Measurements from ENCODE around the gene GRIN1.

Gene GRIN1

DNA sequence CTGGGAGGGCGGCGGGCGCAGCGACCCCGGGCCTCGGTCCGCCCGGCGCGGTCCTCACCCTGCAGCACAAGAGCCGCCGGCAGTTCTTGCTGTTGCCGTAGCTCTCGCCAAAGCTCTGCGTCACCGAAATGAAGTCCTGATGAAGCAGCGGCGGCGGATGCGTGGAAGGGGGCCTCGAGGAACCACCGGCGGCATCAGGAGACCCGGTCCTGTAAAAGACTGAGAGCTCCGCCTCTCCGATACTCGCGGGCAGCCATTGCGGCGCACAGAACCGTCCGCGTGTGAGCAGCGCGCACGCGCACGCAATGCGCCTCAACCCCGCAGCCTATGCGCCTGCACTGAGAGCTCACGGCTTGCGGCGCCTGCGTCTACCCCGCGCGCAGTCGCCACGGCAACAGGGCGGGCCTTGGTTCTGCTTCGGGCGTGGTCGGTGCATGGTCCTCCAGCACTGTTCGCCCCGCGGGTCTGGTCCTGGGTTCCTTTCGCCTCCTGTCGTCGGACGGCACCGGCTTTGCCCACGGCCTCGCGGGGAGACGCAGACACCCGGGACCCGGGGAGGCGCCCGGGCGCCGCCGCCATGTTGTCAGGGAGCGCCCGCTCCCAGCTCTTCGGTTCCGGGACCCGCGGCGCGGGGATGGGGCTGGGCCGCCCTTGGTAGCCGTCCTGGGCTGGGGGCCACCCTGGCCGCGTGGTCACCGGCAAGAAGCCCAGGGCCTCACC is 9.3 kb upstream of the GRIN1 start (continued):
- TF ChIP-seq, protein P1, sequence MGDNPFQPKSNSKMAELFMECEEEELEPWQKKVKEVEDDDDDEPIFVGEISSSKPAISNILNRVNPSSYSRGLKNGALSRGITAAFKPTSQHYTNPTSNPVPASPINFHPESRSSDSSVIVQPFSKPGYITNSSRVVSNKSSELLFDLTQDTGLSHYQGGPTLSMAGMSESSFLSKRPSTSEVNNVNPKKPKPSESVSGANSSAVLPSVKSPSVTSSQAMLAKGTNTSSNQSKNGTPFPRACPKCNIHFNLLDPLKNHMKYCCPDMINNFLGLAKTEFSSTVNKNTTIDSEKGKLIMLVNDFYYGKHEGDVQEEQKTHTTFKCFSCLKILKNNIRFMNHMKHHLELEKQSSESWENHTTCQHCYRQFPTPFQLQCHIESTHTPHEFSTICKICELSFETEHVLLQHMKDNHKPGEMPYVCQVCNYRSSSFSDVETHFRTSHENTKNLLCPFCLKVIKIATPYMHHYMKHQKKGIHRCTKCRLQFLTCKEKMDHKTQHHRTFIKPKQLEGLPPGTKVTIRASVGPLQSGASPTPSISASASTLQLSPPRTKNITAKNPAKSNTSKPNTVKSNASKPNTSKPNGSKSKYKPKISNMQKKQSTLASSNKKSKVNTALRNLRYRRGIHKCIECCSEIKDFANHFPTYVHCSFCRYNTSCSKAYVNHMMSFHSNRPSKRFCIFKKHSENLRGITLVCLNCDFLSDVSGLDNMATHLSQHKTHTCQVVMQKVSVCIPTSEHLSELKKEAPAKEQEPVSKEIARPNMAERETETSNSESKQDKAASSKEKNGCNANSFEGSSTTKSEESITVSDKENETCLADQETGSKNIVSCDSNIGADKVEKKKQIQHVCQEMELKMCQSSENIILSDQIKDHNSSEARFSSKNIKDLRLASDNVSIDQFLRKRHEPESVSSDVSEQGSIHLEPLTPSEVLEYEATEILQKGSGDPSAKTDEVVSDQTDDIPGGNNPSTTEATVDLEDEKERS (tag by site-specific recombination; IDR thresholded peaks at IDR 0.05), result peak; percentile 76; the same call in 1 of the 2 replicates
- TF ChIP-seq OVOL3 (tag by site-specific recombination; IDR thresholded peaks at IDR 0.05), result no peak
- no peak for TF ChIP-seq ZNF138 (tag by site-specific recombination; IDR thresholded peaks at IDR 0.05; ENCODE audit: borderline replicate concordance)
- peak; percentile 91 for TF ChIP-seq ZBTB20 (tag by site-specific recombination; IDR thresholded peaks at IDR 0.05)
- TF ChIP-seq ZNF423 (tag by site-specific recombination; IDR thresholded peaks at IDR 0.05), result no peak
- no peak; the same call in 1 of the 2 replicates for TF ChIP-seq GLIS1 (tag by site-specific recombination; IDR thresholded peaks at IDR 0.05)
- TF ChIP-seq, protein P2, sequence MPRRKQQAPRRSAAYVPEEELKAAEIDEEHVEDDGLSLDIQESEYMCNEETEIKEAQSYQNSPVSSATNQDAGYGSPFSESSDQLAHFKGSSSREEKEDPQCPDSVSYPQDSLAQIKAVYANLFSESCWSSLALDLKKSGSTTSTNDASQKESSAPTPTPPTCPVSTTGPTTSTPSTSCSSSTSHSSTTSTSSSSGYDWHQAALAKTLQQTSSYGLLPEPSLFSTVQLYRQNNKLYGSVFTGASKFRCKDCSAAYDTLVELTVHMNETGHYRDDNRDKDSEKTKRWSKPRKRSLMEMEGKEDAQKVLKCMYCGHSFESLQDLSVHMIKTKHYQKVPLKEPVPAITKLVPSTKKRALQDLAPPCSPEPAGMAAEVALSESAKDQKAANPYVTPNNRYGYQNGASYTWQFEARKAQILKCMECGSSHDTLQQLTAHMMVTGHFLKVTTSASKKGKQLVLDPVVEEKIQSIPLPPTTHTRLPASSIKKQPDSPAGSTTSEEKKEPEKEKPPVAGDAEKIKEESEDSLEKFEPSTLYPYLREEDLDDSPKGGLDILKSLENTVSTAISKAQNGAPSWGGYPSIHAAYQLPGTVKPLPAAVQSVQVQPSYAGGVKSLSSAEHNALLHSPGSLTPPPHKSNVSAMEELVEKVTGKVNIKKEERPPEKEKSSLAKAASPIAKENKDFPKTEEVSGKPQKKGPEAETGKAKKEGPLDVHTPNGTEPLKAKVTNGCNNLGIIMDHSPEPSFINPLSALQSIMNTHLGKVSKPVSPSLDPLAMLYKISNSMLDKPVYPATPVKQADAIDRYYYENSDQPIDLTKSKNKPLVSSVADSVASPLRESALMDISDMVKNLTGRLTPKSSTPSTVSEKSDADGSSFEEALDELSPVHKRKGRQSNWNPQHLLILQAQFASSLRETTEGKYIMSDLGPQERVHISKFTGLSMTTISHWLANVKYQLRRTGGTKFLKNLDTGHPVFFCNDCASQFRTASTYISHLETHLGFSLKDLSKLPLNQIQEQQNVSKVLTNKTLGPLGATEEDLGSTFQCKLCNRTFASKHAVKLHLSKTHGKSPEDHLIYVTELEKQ (tag by site-specific recombination; IDR thresholded peaks at IDR 0.05; ENCODE audit: borderline replicate concordance), result no peak
- TF ChIP-seq, protein P3, sequence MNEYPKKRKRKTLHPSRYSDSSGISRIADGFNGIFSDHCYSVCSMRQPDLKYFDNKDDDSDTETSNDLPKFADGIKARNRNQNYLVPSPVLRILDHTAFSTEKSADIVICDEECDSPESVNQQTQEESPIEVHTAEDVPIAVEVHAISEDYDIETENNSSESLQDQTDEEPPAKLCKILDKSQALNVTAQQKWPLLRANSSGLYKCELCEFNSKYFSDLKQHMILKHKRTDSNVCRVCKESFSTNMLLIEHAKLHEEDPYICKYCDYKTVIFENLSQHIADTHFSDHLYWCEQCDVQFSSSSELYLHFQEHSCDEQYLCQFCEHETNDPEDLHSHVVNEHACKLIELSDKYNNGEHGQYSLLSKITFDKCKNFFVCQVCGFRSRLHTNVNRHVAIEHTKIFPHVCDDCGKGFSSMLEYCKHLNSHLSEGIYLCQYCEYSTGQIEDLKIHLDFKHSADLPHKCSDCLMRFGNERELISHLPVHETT (tag by site-specific recombination; IDR thresholded peaks at IDR 0.05), result no peak
- TF ChIP-seq KLF1 (tag by site-specific recombination; IDR thresholded peaks at IDR 0.05), result peak; percentile 95
- TF ChIP-seq, protein P4, sequence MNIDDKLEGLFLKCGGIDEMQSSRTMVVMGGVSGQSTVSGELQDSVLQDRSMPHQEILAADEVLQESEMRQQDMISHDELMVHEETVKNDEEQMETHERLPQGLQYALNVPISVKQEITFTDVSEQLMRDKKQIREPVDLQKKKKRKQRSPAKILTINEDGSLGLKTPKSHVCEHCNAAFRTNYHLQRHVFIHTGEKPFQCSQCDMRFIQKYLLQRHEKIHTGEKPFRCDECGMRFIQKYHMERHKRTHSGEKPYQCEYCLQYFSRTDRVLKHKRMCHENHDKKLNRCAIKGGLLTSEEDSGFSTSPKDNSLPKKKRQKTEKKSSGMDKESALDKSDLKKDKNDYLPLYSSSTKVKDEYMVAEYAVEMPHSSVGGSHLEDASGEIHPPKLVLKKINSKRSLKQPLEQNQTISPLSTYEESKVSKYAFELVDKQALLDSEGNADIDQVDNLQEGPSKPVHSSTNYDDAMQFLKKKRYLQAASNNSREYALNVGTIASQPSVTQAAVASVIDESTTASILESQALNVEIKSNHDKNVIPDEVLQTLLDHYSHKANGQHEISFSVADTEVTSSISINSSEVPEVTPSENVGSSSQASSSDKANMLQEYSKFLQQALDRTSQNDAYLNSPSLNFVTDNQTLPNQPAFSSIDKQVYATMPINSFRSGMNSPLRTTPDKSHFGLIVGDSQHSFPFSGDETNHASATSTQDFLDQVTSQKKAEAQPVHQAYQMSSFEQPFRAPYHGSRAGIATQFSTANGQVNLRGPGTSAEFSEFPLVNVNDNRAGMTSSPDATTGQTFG (tag by site-specific recombination; IDR thresholded peaks at IDR 0.05; ENCODE audit: borderline replicate concordance), result no peak
- peak; percentile 34 for TF ChIP-seq ZNF660 (tag by site-specific recombination; IDR thresholded peaks at IDR 0.05)
- TF ChIP-seq ZNF184 (tag by site-specific recombination; IDR thresholded peaks at IDR 0.05), result no peak
- TF ChIP-seq ZNF747 (tag by site-specific recombination; IDR thresholded peaks at IDR 0.05), result no peak
- TF ChIP-seq, protein P5, sequence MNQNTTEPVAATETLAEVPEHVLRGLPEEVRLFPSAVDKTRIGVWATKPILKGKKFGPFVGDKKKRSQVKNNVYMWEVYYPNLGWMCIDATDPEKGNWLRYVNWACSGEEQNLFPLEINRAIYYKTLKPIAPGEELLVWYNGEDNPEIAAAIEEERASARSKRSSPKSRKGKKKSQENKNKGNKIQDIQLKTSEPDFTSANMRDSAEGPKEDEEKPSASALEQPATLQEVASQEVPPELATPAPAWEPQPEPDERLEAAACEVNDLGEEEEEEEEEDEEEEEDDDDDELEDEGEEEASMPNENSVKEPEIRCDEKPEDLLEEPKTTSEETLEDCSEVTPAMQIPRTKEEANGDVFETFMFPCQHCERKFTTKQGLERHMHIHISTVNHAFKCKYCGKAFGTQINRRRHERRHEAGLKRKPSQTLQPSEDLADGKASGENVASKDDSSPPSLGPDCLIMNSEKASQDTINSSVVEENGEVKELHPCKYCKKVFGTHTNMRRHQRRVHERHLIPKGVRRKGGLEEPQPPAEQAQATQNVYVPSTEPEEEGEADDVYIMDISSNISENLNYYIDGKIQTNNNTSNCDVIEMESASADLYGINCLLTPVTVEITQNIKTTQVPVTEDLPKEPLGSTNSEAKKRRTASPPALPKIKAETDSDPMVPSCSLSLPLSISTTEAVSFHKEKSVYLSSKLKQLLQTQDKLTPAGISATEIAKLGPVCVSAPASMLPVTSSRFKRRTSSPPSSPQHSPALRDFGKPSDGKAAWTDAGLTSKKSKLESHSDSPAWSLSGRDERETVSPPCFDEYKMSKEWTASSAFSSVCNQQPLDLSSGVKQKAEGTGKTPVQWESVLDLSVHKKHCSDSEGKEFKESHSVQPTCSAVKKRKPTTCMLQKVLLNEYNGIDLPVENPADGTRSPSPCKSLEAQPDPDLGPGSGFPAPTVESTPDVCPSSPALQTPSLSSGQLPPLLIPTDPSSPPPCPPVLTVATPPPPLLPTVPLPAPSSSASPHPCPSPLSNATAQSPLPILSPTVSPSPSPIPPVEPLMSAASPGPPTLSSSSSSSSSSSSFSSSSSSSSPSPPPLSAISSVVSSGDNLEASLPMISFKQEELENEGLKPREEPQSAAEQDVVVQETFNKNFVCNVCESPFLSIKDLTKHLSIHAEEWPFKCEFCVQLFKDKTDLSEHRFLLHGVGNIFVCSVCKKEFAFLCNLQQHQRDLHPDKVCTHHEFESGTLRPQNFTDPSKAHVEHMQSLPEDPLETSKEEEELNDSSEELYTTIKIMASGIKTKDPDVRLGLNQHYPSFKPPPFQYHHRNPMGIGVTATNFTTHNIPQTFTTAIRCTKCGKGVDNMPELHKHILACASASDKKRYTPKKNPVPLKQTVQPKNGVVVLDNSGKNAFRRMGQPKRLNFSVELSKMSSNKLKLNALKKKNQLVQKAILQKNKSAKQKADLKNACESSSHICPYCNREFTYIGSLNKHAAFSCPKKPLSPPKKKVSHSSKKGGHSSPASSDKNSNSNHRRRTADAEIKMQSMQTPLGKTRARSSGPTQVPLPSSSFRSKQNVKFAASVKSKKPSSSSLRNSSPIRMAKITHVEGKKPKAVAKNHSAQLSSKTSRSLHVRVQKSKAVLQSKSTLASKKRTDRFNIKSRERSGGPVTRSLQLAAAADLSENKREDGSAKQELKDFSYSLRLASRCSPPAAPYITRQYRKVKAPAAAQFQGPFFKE (tag by site-specific recombination; IDR thresholded peaks at IDR 0.05; ENCODE audit: borderline replicate concordance), result no peak
- TF ChIP-seq, protein P6, sequence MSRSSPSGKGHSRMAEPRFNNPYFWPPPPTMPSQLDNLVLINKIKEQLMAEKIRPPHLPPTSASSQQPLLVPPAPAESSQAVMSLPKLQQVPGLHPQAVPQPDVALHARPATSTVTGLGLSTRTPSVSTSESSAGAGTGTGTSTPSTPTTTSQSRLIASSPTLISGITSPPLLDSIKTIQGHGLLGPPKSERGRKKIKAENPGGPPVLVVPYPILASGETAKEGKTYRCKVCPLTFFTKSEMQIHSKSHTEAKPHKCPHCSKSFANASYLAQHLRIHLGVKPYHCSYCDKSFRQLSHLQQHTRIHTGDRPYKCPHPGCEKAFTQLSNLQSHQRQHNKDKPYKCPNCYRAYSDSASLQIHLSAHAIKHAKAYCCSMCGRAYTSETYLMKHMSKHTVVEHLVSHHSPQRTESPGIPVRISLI (tag by site-specific recombination; IDR thresholded peaks at IDR 0.05), result no peak
- TF ChIP-seq ZNF19 (tag by site-specific recombination; IDR thresholded peaks at IDR 0.05; ENCODE audit: low read depth), result no peak
- TF ChIP-seq, protein P7, sequence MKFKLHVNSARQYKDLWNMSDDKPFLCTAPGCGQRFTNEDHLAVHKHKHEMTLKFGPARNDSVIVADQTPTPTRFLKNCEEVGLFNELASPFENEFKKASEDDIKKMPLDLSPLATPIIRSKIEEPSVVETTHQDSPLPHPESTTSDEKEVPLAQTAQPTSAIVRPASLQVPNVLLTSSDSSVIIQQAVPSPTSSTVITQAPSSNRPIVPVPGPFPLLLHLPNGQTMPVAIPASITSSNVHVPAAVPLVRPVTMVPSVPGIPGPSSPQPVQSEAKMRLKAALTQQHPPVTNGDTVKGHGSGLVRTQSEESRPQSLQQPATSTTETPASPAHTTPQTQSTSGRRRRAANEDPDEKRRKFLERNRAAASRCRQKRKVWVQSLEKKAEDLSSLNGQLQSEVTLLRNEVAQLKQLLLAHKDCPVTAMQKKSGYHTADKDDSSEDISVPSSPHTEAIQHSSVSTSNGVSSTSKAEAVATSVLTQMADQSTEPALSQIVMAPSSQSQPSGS (tag by site-specific recombination; IDR thresholded peaks at IDR 0.05; ENCODE audit: low read depth), result no peak
- no peak for TF ChIP-seq ZNF366 (tag by site-specific recombination; conservative IDR thresholded peaks at IDR 0.05)

All from HEK293 (cell line).